Skeletal muscle satellite cell (primary cell): ENCODE results near the gene TRIO.
"Not testable (repeated sequence)": the region's sequence is repeated elsewhere in the genome, so short reads cannot be mapped to it uniquely, and the experiment has no call there.

Experiments used
- H3K27me3 ChIP-seq: 2 replicates; pipeline ENCODE4 v1.7.0; 2013; ENCODE audit warnings: low read length; ENCODE audit not compliant: control insufficient read depth, insufficient read depth
- H3K36me3 ChIP-seq: 2 replicates; pipeline ENCODE4 v1.7.0; 2013; ENCODE audit warnings: mild to moderate bottlenecking, control low read depth, low read length; ENCODE audit not compliant: insufficient read depth
- H3K4me1 ChIP-seq: 2 replicates; pipeline ENCODE4 v1.7.0; 2013; ENCODE audit warnings: low read length; ENCODE audit not compliant: control insufficient read depth, insufficient read depth
- H3K4me2 ChIP-seq: 2 replicates; pipeline ENCODE4 v1.7.0; 2013; ENCODE audit warnings: mild to moderate bottlenecking, low read length
- H3K4me3 ChIP-seq: 2 replicates; pipeline ENCODE4 v1.7.0; 2013; ENCODE audit warnings: low read length
- H3K9ac ChIP-seq: 2 replicates; pipeline ENCODE4 v1.7.0; 2013; ENCODE audit warnings: mild to moderate bottlenecking, low read depth, low read length, moderate library complexity
- H3K9me3 ChIP-seq: replicated peaks from 2 replicates; pipeline ENCODE4 v1.7.0; 2013; ENCODE audit warnings: mild to moderate bottlenecking, control low read depth, low read length

TRIO gene

DNA sequence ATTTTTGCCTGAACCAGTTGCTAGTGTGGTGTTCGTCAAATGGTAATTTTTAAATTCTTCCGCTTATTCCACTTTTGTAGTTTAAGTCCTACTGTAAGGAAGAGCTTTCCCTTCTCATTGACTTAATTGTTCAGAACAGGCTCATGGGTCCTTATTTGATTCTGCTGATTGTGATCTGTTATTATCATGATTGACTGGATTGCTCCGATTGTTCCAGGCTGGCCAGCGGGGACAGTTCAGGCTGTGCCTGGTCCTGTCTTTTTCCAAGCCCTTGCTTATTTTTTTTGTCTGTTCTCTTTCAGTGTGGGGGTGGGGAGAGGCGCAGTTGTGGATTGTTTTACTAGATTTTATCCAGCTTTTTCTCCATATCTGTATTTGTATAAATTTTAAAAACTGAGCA lies 52.4 kb downstream of the TRIO start:
- H3K4me3 ChIP-seq: no peak overlapping the region
- peaks cover 82% of the 10 kb centered on the region for H3K4me1 ChIP-seq
- no peaks in the 10 kb centered on the region for H3K9me3 ChIP-seq
- no peak overlapping the region for H3K9ac ChIP-seq
- no peaks in the 10 kb centered on the region for H3K27me3 ChIP-seq
- H3K4me2 ChIP-seq: no peak overlapping the region
- H3K36me3 ChIP-seq: peaks cover 12% of the 10 kb centered on the region

DNA sequence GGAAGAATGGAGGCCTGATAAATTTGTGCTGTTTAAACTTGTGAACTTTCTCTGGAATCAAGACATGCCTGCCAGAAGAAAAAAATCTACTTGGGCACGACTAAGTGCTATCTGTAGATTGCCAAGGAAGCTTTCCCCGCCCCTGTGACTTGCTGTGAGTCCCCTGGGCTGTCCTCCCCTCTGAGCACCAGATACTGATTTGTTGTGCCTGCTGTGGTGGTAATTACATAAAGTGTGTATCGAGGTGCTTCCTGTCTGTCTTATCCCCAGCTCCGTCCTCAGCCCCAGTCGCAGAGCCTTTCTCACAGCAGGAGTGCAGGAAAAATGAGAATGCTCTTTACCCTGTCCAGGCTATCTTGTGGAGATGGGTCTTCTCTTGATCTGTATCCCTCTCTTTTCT lies 53.9 kb downstream of the TRIO start:
- Histone ChIP-seq H3K4me3 (no peak overlapping the region), H3K9ac (peak overlapping the region; percentile 30), H3K27me3 (no peaks in the 10 kb centered on the region), H3K4me1 (peaks cover 78% of the 10 kb centered on the region), H3K36me3 (peaks cover 12% of the 10 kb centered on the region), H3K9me3 (no peaks in the 10 kb centered on the region), H3K4me2 (peak overlapping the region; percentile 16)

DNA sequence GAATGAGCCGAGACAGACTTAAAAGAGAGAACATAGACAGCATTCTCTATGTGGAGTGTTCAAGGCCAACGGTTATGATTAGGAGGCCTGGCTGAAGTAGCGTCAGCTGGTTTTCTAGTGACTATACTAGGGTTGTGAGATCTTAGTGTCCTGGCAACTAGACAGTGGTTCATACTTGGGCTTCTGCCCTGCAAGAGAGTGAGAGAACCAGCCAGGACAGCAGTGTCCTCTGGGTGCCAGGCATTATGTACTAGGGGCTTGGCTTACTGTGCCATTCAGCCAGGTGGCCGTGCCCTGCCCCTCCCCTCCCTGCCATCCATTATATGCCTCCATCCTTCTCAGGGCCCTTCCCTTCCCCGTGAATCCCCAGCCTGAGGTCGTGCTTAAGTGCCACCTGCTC lies 56.8 kb downstream of the TRIO start:
- Histone ChIP-seq H3K9me3 (no peaks in the 10 kb centered on the region), H3K4me3 (no peak overlapping the region), H3K4me1 (peaks cover 86% of the 10 kb centered on the region), H3K36me3 (peaks cover 14% of the 10 kb centered on the region), H3K27me3 (no peaks in the 10 kb centered on the region), H3K9ac (no peak overlapping the region), H3K4me2 (peak overlapping the region; percentile 47)

DNA sequence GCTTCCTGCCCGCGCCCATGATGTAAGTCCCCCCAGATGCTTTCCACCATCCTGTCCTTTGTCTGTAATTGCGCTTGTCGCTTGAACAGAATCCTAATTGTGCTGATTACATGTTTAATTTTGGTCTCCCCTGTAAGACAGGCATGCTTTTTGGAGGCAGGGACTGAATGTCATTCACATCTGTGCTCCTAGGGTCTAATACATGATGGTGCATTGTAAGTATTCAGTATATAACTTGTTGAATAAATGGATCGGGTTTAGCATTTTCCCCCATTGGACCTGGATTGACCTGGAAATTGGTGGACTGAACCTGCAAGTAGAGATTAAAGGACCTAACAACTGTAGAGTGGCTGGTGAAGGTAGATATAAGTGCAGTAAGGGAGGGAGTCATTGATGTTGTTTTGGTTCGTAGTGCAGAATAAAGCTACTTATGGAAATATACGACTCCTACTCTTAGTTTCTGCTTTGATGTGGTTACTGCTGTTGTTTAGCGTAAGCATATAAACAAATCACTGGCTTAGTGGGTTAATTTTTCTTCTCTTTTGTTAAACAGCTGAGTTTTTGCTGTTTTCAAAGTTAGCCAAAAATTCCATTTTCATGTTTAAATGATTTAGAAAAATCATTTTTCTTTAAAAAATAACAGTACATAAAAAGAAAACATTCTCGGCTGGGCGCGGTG lies 57.3 kb downstream of the TRIO start:
- Histone ChIP-seq H3K4me2 (peak overlapping the region; percentile 47), H3K9ac (peak overlapping the region; percentile 30), H3K27me3 (no peaks in the 10 kb centered on the region), H3K36me3 (peaks cover 14% of the 10 kb centered on the region), H3K4me1 (peaks cover 88% of the 10 kb centered on the region), H3K4me3 (no peak overlapping the region), H3K9me3 (no peaks in the 10 kb centered on the region)

DNA sequence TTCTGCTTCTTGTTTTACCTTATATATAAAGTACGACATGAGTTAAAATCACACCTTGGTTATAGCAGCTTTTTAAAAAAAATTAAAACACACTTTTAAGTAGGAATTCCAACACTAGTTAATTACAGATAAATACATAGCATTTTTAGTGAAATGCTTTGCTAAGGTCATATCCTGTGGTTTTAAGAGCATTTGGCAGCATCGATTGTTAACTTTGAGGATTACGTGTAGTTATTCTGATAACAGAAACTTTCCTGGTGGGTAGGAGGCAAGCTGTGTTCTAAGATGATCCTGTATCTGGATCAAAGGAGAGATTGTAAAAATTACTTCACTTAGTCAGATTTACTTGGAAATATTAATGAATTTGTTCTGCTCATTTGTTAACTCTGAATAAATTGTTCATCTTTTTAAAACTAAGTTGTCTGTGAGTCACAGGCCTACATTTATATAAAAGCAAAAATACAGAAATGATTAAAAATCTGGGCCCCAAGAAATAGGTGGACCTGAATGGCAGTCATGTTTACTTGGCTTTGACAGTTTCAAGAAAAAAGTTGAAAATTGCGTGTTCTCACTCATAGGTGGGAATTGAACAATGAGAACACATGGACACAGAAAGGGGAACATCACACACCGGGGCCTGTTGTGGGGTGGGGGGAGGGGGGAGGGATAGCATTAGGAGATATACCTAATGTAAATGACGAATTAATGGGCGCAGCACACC lies 58.3 kb downstream of the TRIO start:
- Histone ChIP-seq H3K4me2 (peak overlapping the region; percentile 22), H3K9me3 (no peaks in the 10 kb centered on the region), H3K27me3 (no peaks in the 10 kb centered on the region), H3K4me3 (no peak overlapping the region), H3K9ac (peak overlapping the region; percentile 59), H3K36me3 (peaks cover 14% of the 10 kb centered on the region), H3K4me1 (peaks cover 96% of the 10 kb centered on the region)

DNA sequence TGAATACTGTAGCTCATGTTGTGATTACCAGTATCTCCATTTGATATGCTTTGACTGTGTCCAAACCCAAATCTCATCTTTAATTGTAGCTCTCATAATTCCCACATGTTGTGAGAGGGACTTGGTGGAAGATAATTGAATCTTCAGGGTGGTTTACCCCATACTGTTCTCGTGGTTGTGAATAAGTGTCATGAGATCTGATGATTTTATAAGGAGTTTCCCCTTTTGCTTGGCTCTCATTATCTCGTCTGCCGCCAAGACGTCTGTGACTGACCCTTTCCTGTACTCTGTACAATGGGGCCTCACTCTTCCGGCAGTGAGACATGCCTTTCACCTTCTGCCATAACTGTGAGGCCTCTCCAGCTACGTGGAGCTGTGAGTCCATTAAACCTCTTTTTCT lies 59.3 kb downstream of the TRIO start:
- H3K9me3 ChIP-seq: no peaks in the 10 kb centered on the region
- H3K4me3 ChIP-seq: no peak overlapping the region
- peak overlapping the region; percentile 75 for H3K9ac ChIP-seq
- H3K4me1 ChIP-seq: peaks cover 95% of the 10 kb centered on the region
- no peaks in the 10 kb centered on the region for H3K27me3 ChIP-seq
- H3K4me2 ChIP-seq: peak overlapping the region; percentile 23
- peaks cover 14% of the 10 kb centered on the region for H3K36me3 ChIP-seq

DNA sequence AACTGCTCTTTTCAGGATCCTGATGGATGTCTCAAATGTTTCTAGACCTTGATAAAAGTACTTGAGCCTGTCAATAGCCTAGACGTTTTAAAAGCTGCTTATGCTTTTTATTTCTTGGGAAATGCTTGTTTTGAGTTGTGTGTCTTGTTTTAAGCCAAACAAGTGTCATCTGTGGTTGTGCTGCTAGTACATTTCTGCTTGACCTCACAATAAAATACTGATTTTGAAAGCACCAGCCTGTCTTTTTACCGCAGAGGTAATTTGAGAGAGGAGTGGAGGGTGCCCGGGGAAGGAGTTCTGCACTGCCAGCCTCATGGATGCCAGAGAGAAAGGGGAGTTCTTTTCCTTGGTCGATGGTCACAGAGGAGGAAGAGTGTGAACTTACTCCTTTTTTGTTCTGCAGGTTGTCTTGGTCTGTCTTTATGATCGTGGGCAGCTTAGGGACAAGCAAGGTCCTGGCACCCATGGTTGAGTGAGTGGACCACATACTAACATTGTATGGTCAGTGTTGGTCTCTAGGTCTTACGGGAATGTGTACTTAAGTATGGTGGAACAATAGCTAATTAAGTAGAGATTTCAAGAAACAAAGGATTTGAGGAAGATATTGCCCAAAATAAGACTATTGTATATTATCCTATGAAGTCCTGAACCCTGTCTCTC lies 61.0 kb downstream of the TRIO start:
- Histone ChIP-seq H3K27me3 (no peaks in the 10 kb centered on the region), H3K4me2 (peak overlapping the region; percentile 71), H3K9ac (peak overlapping the region; percentile 75), H3K4me1 (peaks cover 94% of the 10 kb centered on the region), H3K4me3 (peak overlapping the region; percentile 42), H3K36me3 (peaks cover 14% of the 10 kb centered on the region), H3K9me3 (no peaks in the 10 kb centered on the region)

DNA sequence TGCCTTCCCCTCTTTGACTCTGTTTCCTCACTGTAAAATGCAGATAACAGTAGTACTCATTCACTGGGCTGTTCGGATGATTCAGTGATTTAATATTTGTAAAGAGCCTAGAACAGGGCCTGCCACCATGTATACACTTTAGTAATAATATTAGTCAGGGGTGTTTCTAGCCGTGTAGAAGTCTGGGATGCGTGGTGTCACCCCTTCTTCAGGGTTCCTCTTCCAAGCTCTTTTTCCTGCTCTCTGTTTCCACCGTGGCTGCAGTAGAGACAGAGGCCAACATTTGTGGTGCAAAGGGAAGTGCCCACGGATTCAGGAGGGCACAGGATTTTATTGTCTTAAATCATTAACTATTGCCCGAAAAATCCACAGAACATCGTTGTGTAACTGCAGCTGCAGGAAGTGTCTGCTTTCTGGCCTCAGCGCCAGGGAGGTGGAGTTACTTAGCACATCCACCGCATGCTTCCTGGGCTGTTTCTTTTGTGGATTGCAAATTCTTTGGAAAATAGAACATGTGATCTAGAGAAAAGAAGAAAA lies 61.7 kb downstream of the TRIO start:
- no peaks in the 10 kb centered on the region for H3K9me3 ChIP-seq
- peak overlapping the region; percentile 75 for H3K9ac ChIP-seq
- no peaks in the 10 kb centered on the region for H3K27me3 ChIP-seq
- peak overlapping the region; percentile 42 for H3K4me3 ChIP-seq
- peaks cover 10% of the 10 kb centered on the region for H3K36me3 ChIP-seq
- peaks cover 94% of the 10 kb centered on the region for H3K4me1 ChIP-seq
- peak overlapping the region; percentile 71 for H3K4me2 ChIP-seq

DNA sequence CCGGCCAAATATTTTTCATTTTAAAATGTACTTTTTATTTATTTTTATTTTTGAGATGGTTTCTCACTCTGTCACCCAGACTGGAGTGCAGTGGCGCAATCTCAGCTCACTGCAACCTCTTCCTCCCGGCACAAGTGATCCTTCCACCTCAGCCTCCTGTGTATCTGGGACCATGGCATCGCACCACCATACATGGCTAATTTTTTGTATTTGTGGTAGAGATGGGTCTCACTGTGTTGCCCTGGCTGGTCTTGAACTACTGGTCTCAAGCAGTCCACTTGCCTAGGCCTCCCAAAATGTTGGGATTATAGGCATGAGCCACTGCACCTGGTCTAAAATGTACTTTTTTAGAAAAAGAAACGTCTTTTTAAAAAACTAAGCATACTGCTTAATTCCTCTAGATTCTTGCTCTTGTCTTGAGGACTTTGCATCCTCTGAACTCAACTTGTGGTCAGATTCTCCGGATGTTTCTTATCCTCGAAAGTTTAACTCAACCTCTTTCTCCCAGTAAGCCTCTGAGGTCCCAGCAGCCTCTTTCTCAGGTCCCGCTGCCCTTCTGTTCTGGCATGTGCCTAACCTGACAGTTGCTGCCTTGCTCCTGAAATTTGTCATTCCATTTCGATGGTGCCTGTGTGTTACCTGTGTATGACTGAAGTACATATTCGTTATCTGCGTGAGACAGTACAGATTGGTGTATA lies 63.0 kb downstream of the TRIO start:
- no peak overlapping the region for H3K4me2 ChIP-seq
- no peaks in the 10 kb centered on the region for H3K27me3 ChIP-seq
- H3K9me3 ChIP-seq: no peaks in the 10 kb centered on the region
- H3K36me3 ChIP-seq: peaks cover 6% of the 10 kb centered on the region
- peak overlapping the region; percentile 13 for H3K9ac ChIP-seq
- no peak overlapping the region for H3K4me3 ChIP-seq
- H3K4me1 ChIP-seq: peaks cover 94% of the 10 kb centered on the region

DNA sequence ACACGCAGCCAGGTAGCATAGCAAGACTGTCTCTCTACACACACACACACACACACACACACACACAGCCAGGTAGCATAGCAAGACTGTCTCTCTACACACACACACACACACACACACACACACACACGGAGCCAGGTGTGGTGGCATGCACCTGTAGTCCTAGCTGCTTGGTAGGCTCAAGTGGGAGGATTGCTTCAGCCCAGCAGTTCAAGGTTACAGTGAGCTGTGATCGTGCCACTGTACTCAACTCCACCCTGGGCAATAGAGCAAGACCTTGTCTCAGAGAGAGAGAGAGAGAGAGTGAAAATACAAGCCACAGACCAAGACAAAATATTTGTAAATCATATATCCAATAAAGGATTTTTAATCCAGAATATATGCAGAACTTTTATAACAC lies 64.3 kb downstream of the TRIO start:
- H3K4me2 ChIP-seq: peak overlapping the region; percentile 75
- peak overlapping the region; percentile 20 for H3K4me3 ChIP-seq
- not testable (repeated sequence) for H3K36me3 ChIP-seq, H3K9me3 ChIP-seq, H3K27me3 ChIP-seq
- H3K4me1 ChIP-seq: peaks cover 95% of the 10 kb centered on the region
- H3K9ac ChIP-seq: peak overlapping the region; percentile 61
